Stimulated activated CD8-positive, alpha-beta memory T cell treated with anti-CD3 and anti-CD28 coated beads, Interleukin-4, amount 100 ng/mL, for 4 hours (primary cell): ENCODE data around the gene PTCRA.
"Not testable (repeated sequence)": the region's sequence is repeated elsewhere in the genome, so short reads cannot be mapped to it uniquely, and the experiment has no call there.

Experiments used
- DNase-seq, 2 donors: peaks; one replicate each; pipeline ENCODE4 v3.0.0-alpha.2; 2020; ENCODE audit warnings: low read depth in 2 of 2, low spot score in 1 of 2

Gene PTCRA

GRCh38 chr6:42902429-42903263, 13.2 kb upstream of the PTCRA start:
- DNase-seq: not testable (repeated sequence)

GRCh38 chr6:42904467-42904866, 11.4 kb upstream of the PTCRA start:
- no peak for DNase-seq

GRCh38 chr6:42907336-42907735, 8.5 kb upstream of the PTCRA start:
- no peak for DNase-seq

- no peak for DNase-seq
Measured at GRCh38 chr6:42909835-42910234, 6.0 kb upstream of the PTCRA start.

- no peak for DNase-seq
Measured at GRCh38 chr6:42911171-42912021, 4.5 kb upstream of the PTCRA start.

GRCh38 chr6:42914546-42914945, 1.3 kb upstream of the PTCRA start:
- no peak for DNase-seq

- DNase-seq: no peak
Measured at GRCh38 chr6:42916288-42916687, 435 bp downstream of the PTCRA start.

- DNase-seq: no peak
Measured at GRCh38 chr6:42921801-42922200, 5.9 kb downstream of the PTCRA start.

GRCh38 chr6:42923666-42924065, 7.8 kb downstream of the PTCRA start:
- no peak for DNase-seq

- DNase-seq: no peak
Measured at GRCh38 chr6:42925248-42925857, 9.5 kb downstream of the PTCRA start.

- peak; percentile 72 to 84 for DNase-seq
Measured at GRCh38 chr6:42928986-42929820, 13.3 kb downstream of the PTCRA start, which contains the start of gene CNPY3. TSS of gene CNPY3 (plus strand) at chr6:42929480. CDS start at chr6:42929571, 91 bp downstream.

- peak in 1 of 2 donors; percentile 39 for DNase-seq
Measured at GRCh38 chr6:42929821-42930360, 14.0 kb downstream of the PTCRA start.

GRCh38 chr6:42932412-42932811, 16.6 kb downstream of the PTCRA start:
- DNase-seq: no peak

GRCh38 chr6:42933205-42933604, 17.4 kb downstream of the PTCRA start:
- DNase-seq: no peak

GRCh38 chr6:42935322-42935721, 19.5 kb downstream of the PTCRA start:
- DNase-seq: no peak

- DNase-seq: no peak
Measured at GRCh38 chr6:42936398-42936797, 20.5 kb downstream of the PTCRA start.

GRCh38 chr6:42937548-42938427, 21.9 kb downstream of the PTCRA start:
- DNase-seq: no peak

- no peak for DNase-seq
Measured at GRCh38 chr6:42938428-42938796, 22.6 kb downstream of the PTCRA start.

- DNase-seq: no peak
Measured at GRCh38 chr6:42938987-42939809, 23.3 kb downstream of the PTCRA start.
